ENCODE measurements around the gene SULT1C3. TPM values are rescaled to one million over a fixed set of nuclear protein-coding genes. Genes with fewer than 3 reads are reported as not detected.

SULT1C3 gene
- total RNA-seq (not detected), total RNA-seq (0 reads per million in 2 donors)

DNA sequence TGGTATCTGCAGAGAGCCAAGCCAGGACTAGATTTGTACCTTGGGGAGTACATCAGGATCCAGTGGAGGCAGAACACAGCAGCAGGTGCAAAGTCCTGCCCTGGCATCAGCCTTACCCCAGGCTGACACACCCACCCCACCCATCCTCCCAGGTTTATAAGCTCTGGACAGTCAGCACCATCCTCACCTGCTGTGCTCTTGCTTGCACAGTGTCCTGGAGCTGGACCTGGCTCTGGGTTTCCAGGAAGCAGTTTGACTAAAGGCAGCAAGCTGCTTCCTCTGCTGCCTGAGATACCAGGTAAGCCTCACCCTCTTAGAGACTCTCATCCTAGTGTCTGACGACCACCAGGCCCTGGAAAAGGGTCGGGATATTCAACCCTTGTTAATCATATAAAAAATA lies at the start of gene SULT1C3:
TSS of gene SULT1C3 (plus strand) at position 183 of the 400 bp plus-strand sequence. CDS start 7,227 bp downstream, outside the sequence.
- no peak within 1 kb of the TSS for H3K27ac Mint-ChIP-seq

DNA sequence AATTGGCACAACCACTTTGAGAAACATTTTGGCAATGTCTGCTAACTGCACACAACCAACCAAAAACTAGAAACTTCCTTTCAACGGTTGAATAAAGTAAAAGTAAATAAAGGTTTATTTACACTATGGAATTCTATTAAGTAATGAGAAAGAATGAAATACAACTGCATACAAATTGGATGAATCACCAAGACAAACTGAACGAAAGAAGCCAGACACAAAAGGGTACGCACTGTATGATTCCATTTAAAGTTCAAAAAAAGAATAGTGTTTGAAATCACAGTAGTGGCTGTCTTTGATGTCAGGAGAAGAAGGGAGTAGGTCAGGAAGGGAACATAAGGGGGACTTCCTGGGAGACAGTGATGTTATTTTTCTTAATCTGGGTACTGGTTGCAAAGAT lies 46.5 kb upstream of the SULT1C3 start:
- no peak for ATAC-seq
- H3K9me3 ChIP-seq (ENCODE audit: control insufficient read depth, low read length, poor library complexity, severe bottlenecking) = no peaks in the 10 kb centered on the region
- no peaks in the 10 kb centered on the region for H3K4me1 Mint-ChIP-seq
- DNase-seq = no peak
- H3K27me3 Mint-ChIP-seq = peaks cover 26% of the 10 kb centered on the region
- peaks cover 3% of the 10 kb centered on the region for H3K36me3 Mint-ChIP-seq (ENCODE audit: low read depth)
- no peak overlapping the region for H3K4me3 Mint-ChIP-seq
- no peak overlapping the region for H3K27ac Mint-ChIP-seq

More for the DNA sequence above, at the start of gene SULT1C3:
- no peak for ATAC-seq
- H3K4me1 Mint-ChIP-seq = no peaks in the 10 kb centered on the region
- no peak within 1 kb of the TSS for H3K4me3 Mint-ChIP-seq
- H3K36me3 Mint-ChIP-seq (ENCODE audit: low read depth) = no peaks in the 10 kb centered on the region
- peaks cover 7% of the 10 kb centered on the region for H3K27me3 Mint-ChIP-seq
- DNase-seq = no peak
- H3K9me3 ChIP-seq (ENCODE audit: control insufficient read depth, low read length, poor library complexity, severe bottlenecking) = no peaks in the 10 kb centered on the region

DNA sequence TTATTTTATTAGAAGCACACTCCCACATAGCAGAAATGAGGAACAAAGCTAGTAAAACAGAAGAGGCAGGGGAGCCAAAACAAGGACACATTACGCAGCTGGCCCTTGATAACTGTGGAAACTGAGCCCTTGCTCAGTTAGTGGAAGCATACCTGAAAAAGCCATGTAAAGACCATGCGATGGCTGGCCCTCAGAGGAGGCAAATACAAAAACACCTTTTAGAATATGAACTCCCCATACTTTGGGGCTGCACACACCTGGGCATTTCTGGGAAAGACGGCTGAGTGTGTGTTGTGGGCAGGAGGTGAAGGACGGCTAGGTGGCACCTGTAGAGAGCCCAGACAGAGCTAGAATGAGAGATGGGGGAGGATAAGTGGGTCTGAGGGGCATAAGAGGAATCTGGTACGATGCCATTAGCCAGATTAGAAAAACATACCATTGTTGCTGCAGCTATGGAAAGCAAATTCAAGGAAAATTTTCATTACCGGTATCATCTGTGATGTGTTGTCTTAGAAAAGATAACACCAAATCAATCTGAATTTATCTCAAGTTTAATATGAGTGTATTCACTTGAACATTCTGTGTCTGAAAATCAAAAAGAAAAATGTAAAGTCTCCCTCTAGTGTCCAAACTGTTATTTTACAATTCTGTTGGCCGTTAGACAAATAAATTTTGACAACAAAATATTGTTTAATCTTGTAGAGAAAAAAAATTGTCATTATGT lies 45.2 kb upstream of the SULT1C3 start:
- no peaks in the 10 kb centered on the region for H3K9me3 ChIP-seq (ENCODE audit: control insufficient read depth, low read length, poor library complexity, severe bottlenecking)
- Mint-ChIP-seq H3K36me3 (ENCODE audit: low read depth) (peaks cover 3% of the 10 kb centered on the region), H3K4me3 (no peak overlapping the region), H3K27me3 (peaks cover 26% of the 10 kb centered on the region), H3K27ac (no peak overlapping the region), H3K4me1 (no peaks in the 10 kb centered on the region)
- ATAC-seq = no peak
- no peak for DNase-seq

DNA sequence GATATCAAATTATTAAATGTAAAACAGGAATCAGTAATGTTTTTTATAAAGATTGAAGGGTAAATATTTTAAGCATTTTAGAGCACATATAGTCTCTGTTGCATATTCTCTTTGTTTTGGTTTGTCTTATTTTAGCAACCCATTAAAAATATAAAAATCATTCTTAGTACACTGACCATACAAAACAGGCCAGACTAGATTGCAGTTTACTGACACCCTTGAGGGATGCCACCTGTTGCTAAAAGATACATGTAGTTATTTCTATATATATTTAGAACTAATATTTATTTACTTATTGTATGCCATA lies 44.7 kb upstream of the SULT1C3 start:
- Mint-ChIP-seq H3K4me1 (no peaks in the 10 kb centered on the region), H3K27ac (no peak overlapping the region), H3K4me3 (no peak overlapping the region), H3K27me3 (peaks cover 26% of the 10 kb centered on the region), H3K36me3 (ENCODE audit: low read depth) (peaks cover 3% of the 10 kb centered on the region)
- H3K9me3 ChIP-seq (ENCODE audit: control insufficient read depth, low read length, poor library complexity, severe bottlenecking) = no peaks in the 10 kb centered on the region
- no peak for ATAC-seq
- no peak for DNase-seq

DNA sequence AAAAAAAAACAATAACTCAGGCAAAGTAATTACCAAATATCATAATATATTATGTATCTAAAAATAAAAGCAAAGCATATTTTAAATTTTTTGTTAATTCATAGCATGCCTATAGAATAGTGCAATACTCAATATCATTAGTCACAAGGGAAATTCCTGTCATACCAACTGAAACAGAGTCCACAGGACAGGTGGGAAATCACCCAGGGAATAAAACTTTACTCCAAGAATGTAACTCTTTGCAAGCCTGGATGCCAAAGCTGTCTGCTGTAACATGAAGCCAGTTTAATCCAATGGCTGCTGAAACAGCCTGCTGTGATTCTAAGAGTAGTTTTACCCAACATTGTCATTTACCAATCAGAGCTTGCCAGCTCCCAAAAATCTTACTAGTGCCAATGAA lies 40.0 kb upstream of the SULT1C3 start:
- no peak for DNase-seq
- no peak for ATAC-seq
- Mint-ChIP-seq H3K4me1 (no peaks in the 10 kb centered on the region), H3K27ac (no peak overlapping the region), H3K27me3 (peaks cover under 1% of the 10 kb centered on the region), H3K4me3 (no peak overlapping the region), H3K36me3 (ENCODE audit: low read depth) (no peaks in the 10 kb centered on the region)
- H3K9me3 ChIP-seq (ENCODE audit: control insufficient read depth, low read length, poor library complexity, severe bottlenecking) = no peaks in the 10 kb centered on the region

DNA sequence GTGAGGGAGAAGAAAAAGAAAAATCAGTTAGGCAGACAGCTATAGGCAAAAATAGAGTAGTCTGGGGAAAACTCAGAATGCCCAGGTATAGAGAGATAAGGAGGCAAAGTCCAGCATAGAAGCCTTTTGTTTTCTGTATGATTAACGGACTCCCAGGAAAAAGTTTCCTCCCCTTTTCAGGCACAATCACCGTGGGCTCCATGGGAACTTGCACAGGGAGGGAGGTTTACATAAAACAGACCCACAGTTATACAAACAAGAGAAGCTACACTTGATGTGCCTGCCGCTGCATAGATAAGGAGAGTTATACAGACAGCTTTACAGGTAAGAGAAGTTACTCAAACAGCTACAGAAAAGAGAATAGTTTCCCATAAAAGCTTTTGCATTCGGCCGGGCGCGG lies 39.2 kb upstream of the SULT1C3 start:
- Mint-ChIP-seq H3K4me1 (no peaks in the 10 kb centered on the region), H3K4me3 (no peak overlapping the region), H3K36me3 (ENCODE audit: low read depth) (no peaks in the 10 kb centered on the region), H3K27me3 (no peaks in the 10 kb centered on the region), H3K27ac (no peak overlapping the region)
- ATAC-seq (no peak), DNase-seq (no peak)
- no peaks in the 10 kb centered on the region for H3K9me3 ChIP-seq (ENCODE audit: control insufficient read depth, low read length, poor library complexity, severe bottlenecking)

DNA sequence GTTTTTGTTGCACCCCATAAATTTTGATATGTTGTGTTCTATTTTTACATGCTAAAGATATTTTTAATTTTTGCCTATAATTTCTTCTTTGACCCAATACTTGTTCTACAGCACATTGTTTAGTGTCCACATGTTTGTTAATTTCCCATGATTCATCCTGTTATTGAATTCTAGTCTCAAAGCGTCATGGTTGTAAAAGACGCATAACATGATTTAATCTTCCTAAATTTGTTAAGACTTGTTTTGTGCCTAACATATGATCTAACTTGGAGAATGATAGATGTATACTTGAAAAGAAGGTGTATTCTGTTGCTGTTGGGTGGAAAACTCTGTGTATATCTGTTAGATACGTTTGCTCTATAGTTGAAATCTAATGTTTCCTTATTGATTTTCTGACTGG lies 27.1 kb upstream of the SULT1C3 start:
- H3K27ac Mint-ChIP-seq = no peak overlapping the region
- peaks cover 2% of the 10 kb centered on the region for H3K36me3 Mint-ChIP-seq (ENCODE audit: low read depth)
- no peak for DNase-seq
- no peaks in the 10 kb centered on the region for H3K9me3 ChIP-seq (ENCODE audit: control insufficient read depth, low read length, poor library complexity, severe bottlenecking)
- no peaks in the 10 kb centered on the region for H3K4me1 Mint-ChIP-seq
- H3K4me3 Mint-ChIP-seq = no peak overlapping the region
- H3K27me3 Mint-ChIP-seq = no peaks in the 10 kb centered on the region
- no peak for ATAC-seq

DNA sequence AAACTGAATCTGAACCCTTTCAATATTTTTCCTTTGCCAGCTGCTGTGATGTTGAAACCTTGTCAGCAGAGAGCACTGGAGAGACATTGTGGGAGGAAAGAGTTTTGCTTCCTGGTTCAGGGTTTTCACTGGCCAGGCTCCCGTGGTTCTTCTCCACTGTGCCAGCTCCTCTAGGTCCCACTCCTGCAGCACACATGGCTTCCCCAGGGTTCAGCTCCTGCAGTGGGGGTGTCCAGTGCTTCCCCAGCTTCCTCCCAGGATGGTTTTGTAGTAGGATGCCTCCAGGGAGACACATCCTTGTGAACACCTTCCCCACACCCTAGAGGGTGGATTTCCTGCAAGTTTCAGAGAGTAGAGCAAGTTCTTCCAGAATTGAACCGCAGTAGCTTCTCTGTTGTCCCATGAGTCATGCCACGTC lies 24.0 kb upstream of the SULT1C3 start:
- H3K27ac Mint-ChIP-seq = no peak overlapping the region
- no peaks in the 10 kb centered on the region for H3K4me1 Mint-ChIP-seq
- ATAC-seq (no peak), DNase-seq (no peak)
- H3K4me3 Mint-ChIP-seq = no peak overlapping the region
- no peaks in the 10 kb centered on the region for H3K9me3 ChIP-seq (ENCODE audit: control insufficient read depth, low read length, poor library complexity, severe bottlenecking)
- H3K27me3 Mint-ChIP-seq = no peaks in the 10 kb centered on the region
- H3K36me3 Mint-ChIP-seq (ENCODE audit: low read depth) = no peaks in the 10 kb centered on the region

DNA sequence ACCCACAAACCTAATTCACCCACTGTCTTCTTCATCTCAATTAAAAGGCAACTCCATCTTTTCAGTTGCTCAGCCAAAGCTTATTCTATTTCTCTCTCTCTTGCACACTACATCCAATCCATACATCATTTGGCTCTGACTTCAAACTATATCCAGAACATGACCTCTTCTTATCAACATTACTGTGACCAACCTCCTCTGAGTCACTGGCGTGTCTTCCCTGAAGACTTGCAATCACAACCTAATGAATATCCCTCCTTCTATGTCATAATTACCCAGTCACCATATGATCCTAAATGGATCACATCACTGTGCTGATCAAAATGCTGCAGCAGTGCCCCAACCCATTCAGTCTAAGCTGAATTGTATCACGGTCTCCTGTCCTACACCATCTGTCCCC lies 22.6 kb upstream of the SULT1C3 start:
- no peaks in the 10 kb centered on the region for H3K27me3 Mint-ChIP-seq
- no peaks in the 10 kb centered on the region for H3K9me3 ChIP-seq (ENCODE audit: control insufficient read depth, low read length, poor library complexity, severe bottlenecking)
- ATAC-seq = no peak
- no peaks in the 10 kb centered on the region for H3K4me1 Mint-ChIP-seq
- H3K27ac Mint-ChIP-seq = no peak overlapping the region
- no peaks in the 10 kb centered on the region for H3K36me3 Mint-ChIP-seq (ENCODE audit: low read depth)
- H3K4me3 Mint-ChIP-seq = no peak overlapping the region
- DNase-seq = no peak

DNA sequence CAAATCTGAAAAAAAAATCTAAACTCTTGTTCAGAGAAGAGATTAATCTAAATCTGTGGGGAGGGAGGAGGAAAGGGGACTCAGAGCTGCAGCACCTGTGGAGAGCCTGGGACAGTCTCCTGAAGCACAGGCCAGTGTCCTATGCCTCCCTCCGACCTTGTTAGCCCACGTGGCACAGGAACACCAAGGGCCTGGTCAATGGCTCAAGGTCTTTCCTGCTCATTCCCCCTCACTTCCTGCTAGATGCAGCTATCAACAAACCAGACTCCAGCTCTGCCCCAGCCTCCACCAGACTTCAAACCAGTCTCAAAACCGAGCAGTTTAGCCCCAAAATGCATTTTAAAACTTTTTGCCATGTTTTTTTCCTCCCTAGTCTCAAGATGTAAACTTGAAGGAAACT lies 20.1 kb upstream of the SULT1C3 start:
- no peak overlapping the region for H3K4me3 Mint-ChIP-seq
- ATAC-seq (no peak), DNase-seq (no peak)
- H3K4me1 Mint-ChIP-seq = no peaks in the 10 kb centered on the region
- H3K27me3 Mint-ChIP-seq = no peaks in the 10 kb centered on the region
- no peaks in the 10 kb centered on the region for H3K36me3 Mint-ChIP-seq (ENCODE audit: low read depth)
- no peak overlapping the region for H3K27ac Mint-ChIP-seq
- H3K9me3 ChIP-seq (ENCODE audit: control insufficient read depth, low read length, poor library complexity, severe bottlenecking) = no peaks in the 10 kb centered on the region

DNA sequence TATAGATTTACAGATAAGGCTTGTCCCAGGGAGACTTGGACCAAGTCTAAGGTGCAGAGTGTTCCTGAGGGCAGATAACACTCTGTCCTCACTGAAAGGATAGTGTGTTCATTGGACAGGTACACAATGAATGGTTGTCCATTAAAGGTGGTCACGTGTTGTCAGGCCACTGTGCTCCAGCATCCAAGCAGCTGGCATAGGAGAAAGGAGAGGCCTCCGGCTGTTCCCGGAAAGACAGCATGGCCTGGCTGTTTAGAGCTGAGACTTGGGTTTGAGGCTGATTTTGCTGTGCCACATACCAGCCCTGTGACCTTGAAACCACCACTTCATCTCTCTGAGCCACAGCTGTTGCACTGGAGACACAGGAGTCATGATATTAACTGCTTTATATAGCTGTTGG lies 19.6 kb upstream of the SULT1C3 start:
- Mint-ChIP-seq H3K4me1 (no peaks in the 10 kb centered on the region), H3K36me3 (ENCODE audit: low read depth) (no peaks in the 10 kb centered on the region), H3K4me3 (no peak overlapping the region), H3K27ac (no peak overlapping the region), H3K27me3 (no peaks in the 10 kb centered on the region)
- ATAC-seq = no peak
- H3K9me3 ChIP-seq (ENCODE audit: control insufficient read depth, low read length, poor library complexity, severe bottlenecking) = no peaks in the 10 kb centered on the region
- DNase-seq = no peak

DNA sequence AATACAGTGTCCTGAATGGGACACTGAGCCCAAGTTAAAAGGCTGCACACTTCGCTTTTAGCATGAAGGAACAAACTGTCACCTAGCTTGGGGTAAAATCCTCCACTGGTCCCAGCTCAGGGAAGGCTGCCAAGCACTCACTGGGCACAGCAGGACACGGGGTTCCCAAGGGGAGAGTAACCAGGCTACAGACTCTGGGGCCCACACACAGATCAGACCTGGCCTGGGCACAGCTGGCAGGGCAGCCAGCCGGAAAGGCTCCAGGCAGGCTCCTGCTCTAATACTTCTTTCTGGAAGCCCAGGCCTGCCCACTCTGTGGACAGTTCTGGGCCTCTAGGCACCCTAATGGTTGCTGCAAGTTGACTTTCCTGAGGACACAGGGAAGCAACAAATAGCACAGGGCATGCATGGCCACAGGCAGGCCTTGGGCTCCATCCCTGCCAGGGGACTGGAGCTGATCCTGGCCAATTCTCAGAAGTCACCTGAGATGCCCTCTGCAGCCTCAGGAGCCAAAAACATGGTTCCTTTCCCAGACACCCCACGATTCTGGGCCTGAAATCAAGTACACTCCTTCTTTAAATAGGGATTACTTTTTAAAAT lies 18.7 kb upstream of the SULT1C3 start:
- H3K27me3 Mint-ChIP-seq = no peaks in the 10 kb centered on the region
- H3K4me3 Mint-ChIP-seq = no peak overlapping the region
- no peaks in the 10 kb centered on the region for H3K36me3 Mint-ChIP-seq (ENCODE audit: low read depth)
- ATAC-seq (no peak), DNase-seq (no peak)
- H3K27ac Mint-ChIP-seq = no peak overlapping the region
- H3K9me3 ChIP-seq (ENCODE audit: control insufficient read depth, low read length, poor library complexity, severe bottlenecking) = no peaks in the 10 kb centered on the region
- H3K4me1 Mint-ChIP-seq = no peaks in the 10 kb centered on the region

DNA sequence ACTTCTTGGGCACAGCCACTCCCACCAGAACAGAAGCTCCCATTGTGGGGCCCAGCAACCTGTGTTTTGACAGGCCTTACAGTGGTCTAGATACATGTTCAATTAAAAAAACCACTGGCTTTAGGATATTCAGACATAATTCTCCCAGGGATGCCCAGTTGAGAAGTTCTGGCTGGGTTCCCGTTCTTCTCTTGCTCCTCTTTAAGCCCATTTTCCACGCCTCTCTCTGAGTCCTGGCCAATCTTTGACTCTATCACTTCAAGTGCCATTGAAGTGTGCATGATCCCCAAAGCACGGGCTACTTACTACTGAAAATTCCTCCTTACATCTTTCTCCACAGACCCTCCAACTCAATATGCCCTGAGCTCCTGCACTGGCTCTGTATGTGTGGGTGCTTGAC lies 17.5 kb upstream of the SULT1C3 start:
- Mint-ChIP-seq H3K4me3 (no peak overlapping the region), H3K36me3 (ENCODE audit: low read depth) (no peaks in the 10 kb centered on the region), H3K4me1 (no peaks in the 10 kb centered on the region), H3K27ac (no peak overlapping the region), H3K27me3 (peaks cover 6% of the 10 kb centered on the region)
- ATAC-seq (no peak), DNase-seq (no peak)
- no peaks in the 10 kb centered on the region for H3K9me3 ChIP-seq (ENCODE audit: control insufficient read depth, low read length, poor library complexity, severe bottlenecking)

DNA sequence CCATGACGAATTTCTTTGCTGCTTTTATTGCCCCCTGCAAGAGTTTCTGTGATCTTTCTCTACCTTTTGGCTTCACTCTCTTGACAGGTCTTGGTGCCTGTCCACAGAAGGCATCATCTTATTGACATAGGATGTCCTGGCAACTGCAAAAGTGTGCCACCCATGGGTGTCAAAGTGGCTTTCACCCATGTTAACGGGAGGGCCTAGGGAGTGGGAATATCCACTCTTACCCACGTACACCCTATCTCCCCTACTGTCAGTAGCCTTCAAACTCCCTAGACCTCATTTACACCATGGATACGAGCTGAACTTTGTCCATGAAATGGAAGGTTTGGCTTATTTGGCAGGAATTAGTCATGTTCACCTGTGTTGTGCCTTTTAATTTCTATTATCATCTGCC lies 16.2 kb upstream of the SULT1C3 start:
- Mint-ChIP-seq H3K4me3 (no peak overlapping the region), H3K27me3 (peaks cover 6% of the 10 kb centered on the region), H3K4me1 (no peaks in the 10 kb centered on the region), H3K27ac (no peak overlapping the region), H3K36me3 (ENCODE audit: low read depth) (no peaks in the 10 kb centered on the region)
- no peaks in the 10 kb centered on the region for H3K9me3 ChIP-seq (ENCODE audit: control insufficient read depth, low read length, poor library complexity, severe bottlenecking)
- ATAC-seq (no peak), DNase-seq (no peak)

Measured in T-helper 17 cell (primary cell).